ENCODE data around the gene UST. TPM values are rescaled to one million over a fixed set of nuclear protein-coding genes. Genes with fewer than 3 reads are reported as not detected.

UST gene
- total RNA-seq, 4 donors from 2014 or later = 2.3 to 8.4 (median 2.8) TPM

DNA sequence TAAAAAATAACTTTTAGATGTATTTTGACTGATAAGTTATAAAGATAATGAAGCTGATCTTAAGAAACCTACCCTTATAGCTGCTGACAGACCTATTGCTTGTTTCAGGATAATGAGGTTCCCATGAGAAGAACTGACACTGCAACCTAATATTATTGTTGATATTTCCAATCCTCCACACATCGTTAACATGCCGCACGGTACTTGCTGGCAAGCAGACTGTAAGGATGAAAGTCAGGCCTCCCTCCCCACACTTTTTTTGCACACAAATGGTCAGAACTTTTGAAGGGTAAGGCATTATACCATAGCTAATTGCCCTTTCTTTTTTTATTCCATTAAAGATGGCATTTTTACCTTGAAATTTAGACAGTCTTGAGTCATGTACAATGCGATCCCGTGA is 210.9 kb downstream of the UST start:
- in situ Hi-C loops (cut with MboI; ENCODE audit: low sequenced_read_pairs in 4 of 4) (loop anchor here in 1 of 4 donors (10.0 kb wide), 1 partner anchor 373 kb away; no protein-coding TSS in a partner anchor), intact Hi-C loops (cut with DNase I; ENCODE audit: low total_unique reads) (no loop called here)
- TF ChIP-seq POLR2A (IDR thresholded peaks at IDR 0.05) = no peak
- TF ChIP-seq, protein P1, sequence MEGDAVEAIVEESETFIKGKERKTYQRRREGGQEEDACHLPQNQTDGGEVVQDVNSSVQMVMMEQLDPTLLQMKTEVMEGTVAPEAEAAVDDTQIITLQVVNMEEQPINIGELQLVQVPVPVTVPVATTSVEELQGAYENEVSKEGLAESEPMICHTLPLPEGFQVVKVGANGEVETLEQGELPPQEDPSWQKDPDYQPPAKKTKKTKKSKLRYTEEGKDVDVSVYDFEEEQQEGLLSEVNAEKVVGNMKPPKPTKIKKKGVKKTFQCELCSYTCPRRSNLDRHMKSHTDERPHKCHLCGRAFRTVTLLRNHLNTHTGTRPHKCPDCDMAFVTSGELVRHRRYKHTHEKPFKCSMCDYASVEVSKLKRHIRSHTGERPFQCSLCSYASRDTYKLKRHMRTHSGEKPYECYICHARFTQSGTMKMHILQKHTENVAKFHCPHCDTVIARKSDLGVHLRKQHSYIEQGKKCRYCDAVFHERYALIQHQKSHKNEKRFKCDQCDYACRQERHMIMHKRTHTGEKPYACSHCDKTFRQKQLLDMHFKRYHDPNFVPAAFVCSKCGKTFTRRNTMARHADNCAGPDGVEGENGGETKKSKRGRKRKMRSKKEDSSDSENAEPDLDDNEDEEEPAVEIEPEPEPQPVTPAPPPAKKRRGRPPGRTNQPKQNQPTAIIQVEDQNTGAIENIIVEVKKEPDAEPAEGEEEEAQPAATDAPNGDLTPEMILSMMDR (IDR thresholded peaks at IDR 0.05 in 4 of 5, conservative IDR thresholded peaks at IDR 0.05 in 1 of 5) = no peak
- H3K9me3 ChIP-seq = no peaks in the 10 kb centered on the region
- H3K36me3 ChIP-seq = no peaks in the 10 kb centered on the region
- DNase-seq (no peak), ATAC-seq (no peak)
- no peaks in the 10 kb centered on the region for H3K4me1 ChIP-seq
- H3K4me3 ChIP-seq = no peak overlapping the region
- H3K27ac ChIP-seq = no peak overlapping the region
- no peaks in the 10 kb centered on the region for H3K27me3 ChIP-seq

DNA sequence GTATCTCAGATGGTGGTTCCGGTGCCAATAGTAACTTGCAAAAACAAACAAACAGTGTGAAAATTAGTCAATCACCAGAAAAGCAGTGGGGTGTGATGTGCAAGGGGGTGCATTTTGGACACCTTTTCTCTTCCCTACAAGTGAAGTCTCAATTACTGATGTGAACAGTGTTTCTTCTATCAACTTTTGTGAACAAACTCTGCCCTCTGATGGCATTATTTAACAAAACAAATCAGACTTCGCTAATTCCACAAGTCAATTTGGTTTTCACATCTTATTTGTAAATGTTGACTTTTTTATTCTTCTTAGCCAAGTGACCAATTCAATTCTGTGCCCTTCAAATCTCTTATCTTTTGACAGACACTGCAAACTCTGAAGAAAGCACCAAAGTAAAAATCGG is 212.2 kb downstream of the UST start:
- no peak for DNase-seq

DNA sequence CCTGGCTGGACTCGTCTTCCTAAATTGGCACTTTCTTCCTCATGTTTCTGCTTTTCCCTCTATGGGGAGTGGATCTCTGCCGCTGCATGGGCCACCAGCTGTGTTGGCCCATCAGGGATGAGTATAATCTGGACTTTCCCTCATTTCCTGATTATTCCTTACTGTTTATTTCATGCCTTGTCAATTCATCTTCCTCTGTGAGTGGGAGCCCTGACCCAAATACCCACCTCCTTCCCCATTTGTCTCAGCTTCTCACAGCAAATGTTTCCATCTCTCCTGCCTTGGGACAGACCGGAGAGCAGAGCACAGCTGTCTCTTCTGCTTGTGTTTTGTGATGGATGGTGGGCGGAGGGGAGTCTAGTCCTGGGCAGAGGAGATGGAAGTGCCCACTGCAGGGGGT is 212.7 kb downstream of the UST start:
- intact Hi-C loops (cut with DNase I; ENCODE audit: low total_unique reads) = no loop called here
- Histone ChIP-seq H3K27ac (no peak overlapping the region), H3K4me3 (no peak overlapping the region), H3K27me3 (no peaks in the 10 kb centered on the region), H3K9me3 (no peaks in the 10 kb centered on the region), H3K36me3 (no peaks in the 10 kb centered on the region), H3K4me1 (no peaks in the 10 kb centered on the region)
- in situ Hi-C loops (cut with MboI; ENCODE audit: low sequenced_read_pairs in 4 of 4) = loop anchor here in 1 of 4 donors (10.0 kb wide), 1 partner anchor 375 kb away; no protein-coding TSS in a partner anchor
- TF ChIP-seq, protein P1 (IDR thresholded peaks at IDR 0.05 in 4 of 5, conservative IDR thresholded peaks at IDR 0.05 in 1 of 5) = no peak
- no peak for TF ChIP-seq POLR2A (IDR thresholded peaks at IDR 0.05)
- no peak for ATAC-seq
- DNase-seq = no peak

More for the DNA sequence above, 212.2 kb downstream of the UST start:
- intact Hi-C loops (cut with DNase I; ENCODE audit: low total_unique reads) = no loop called here
- Histone ChIP-seq H3K36me3 (no peaks in the 10 kb centered on the region), H3K27me3 (no peaks in the 10 kb centered on the region), H3K4me1 (no peaks in the 10 kb centered on the region), H3K27ac (no peak overlapping the region), H3K9me3 (no peaks in the 10 kb centered on the region), H3K4me3 (no peak overlapping the region)
- in situ Hi-C loops (cut with MboI; ENCODE audit: low sequenced_read_pairs in 4 of 4) = loop anchor here in 1 of 4 donors (10.0 kb wide), 1 partner anchor 374 kb away; no protein-coding TSS in a partner anchor
- no peak for ATAC-seq
- TF ChIP-seq, protein P1 (IDR thresholded peaks at IDR 0.05 in 4 of 5, conservative IDR thresholded peaks at IDR 0.05 in 1 of 5) = no peak
- TF ChIP-seq POLR2A (IDR thresholded peaks at IDR 0.05) = no peak

DNA sequence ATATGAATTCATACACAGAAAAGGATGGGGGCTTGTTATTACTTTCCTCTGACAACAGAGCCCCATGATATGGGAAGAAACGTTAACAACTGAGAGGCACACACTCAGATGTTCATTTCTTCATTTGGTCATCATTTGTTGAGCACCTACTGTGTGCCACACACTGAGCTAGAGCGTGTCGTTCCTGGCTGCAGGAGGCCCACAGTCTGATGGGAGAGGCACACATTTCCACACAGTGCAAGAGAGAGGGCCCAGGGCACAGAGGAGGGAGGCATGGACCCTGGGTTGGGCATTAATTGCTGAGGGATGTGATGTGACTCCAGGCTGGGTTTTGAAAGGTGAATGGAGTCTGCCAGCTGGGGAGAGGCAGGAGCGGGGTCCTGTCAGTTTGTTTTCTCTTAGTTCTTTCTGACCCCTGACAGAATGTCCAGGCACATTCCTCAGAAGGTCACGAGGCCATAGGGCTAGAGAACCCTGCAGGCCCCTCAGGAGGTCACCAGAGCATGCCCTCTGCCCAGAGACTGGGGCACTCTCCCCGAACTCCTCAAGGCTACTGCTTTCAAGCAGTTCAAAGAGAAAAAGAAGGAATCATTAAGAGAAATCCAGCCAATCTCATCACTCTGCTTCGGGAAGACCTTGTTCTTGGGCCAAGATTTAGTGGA is 216.2 kb downstream of the UST start:
- H3K4me1 ChIP-seq = no peaks in the 10 kb centered on the region
- TF ChIP-seq, protein P1 (IDR thresholded peaks at IDR 0.05 in 4 of 5, conservative IDR thresholded peaks at IDR 0.05 in 1 of 5) = no peak
- TF ChIP-seq POLR2A (IDR thresholded peaks at IDR 0.05) = no peak
- no peak overlapping the region for H3K4me3 ChIP-seq
- intact Hi-C loops (cut with DNase I; ENCODE audit: low total_unique reads) = no loop called here
- H3K36me3 ChIP-seq = no peaks in the 10 kb centered on the region
- in situ Hi-C loops (cut with MboI; ENCODE audit: low sequenced_read_pairs in 4 of 4) = no loop called here
- no peak for DNase-seq
- no peak overlapping the region for H3K27ac ChIP-seq
- no peaks in the 10 kb centered on the region for H3K27me3 ChIP-seq
- no peaks in the 10 kb centered on the region for H3K9me3 ChIP-seq
- no peak for ATAC-seq

Data from gastrocnemius medialis (tissue), 4 donors.